ENCODE results near the gene ZSWIM1.

- TF ChIP-seq TCF4 (CRISPR knock-in tag; IDR thresholded peaks at IDR 0.05; ENCODE audit: borderline replicate concordance) (no peak), ZFP30 (CRISPR knock-in tag; IDR thresholded peaks at IDR 0.05) (no peak), ISL1 (CRISPR knock-in tag; IDR thresholded peaks at IDR 0.05) (no peak), TSHZ2 (CRISPR knock-in tag; IDR thresholded peaks at IDR 0.05) (no peak), POU6F1 (CRISPR knock-in tag; IDR thresholded peaks at IDR 0.05; ENCODE audit: borderline replicate concordance, low read depth) (no peak), CSRNP3 (CRISPR knock-in tag; IDR thresholded peaks at IDR 0.05) (no peak)
Observed at GRCh38 chr20:45890985-45891983, 10.3 kb downstream of the ZSWIM1 start, which contains the start of the genes CTSA and NEURL2.
